Measurements from ENCODE around the gene SAMM50. TPM values are rescaled to one million over a fixed set of nuclear protein-coding genes. Genes with fewer than 3 reads are reported as not detected.

SAMM50 gene
- total and polyA plus RNA-seq, 2 experiments from 2014 or later, result 58.6 to 60.3 TPM

- no peak for TF ChIP-seq CTCF (conservative IDR thresholded peaks at IDR 0.05; ENCODE audit: low read depth in 2 of 2)
- TF ChIP-seq EZH2phosphoT487 (IDR thresholded peaks at IDR 0.05; ENCODE audit: unreplicated experiment), result no peak
- no peak for TF ChIP-seq POLR2AphosphoS5 (IDR thresholded peaks at IDR 0.05; ENCODE audit: low read depth)
- no peak for TF ChIP-seq REST (IDR thresholded peaks at IDR 0.05; ENCODE audit: unreplicated experiment)
- no peak for TF ChIP-seq NANOG (IDR thresholded peaks at IDR 0.05; ENCODE audit: borderline replicate concordance)
Observed at GRCh38 chr22:43905681-43906080, 49.6 kb upstream of the SAMM50 start (continued).

GRCh38 chr22:43909708-43910107 is 45.5 kb upstream of the SAMM50 start:
- Histone ChIP-seq H2AFZ (no peak overlapping the region), H3K27me3 (ENCODE audit: insufficient read depth) (no peaks in the 10 kb centered on the region), H3K27ac (ENCODE audit: low read depth) (no peak overlapping the region), H3K9me2 (ENCODE audit: insufficient read depth) (peaks cover 8% of the 10 kb centered on the region; the same call in 1 of the 2 replicates), H3K4me1 (ENCODE audit: insufficient read depth) (no peaks in the 10 kb centered on the region), H4K20me1 (replicated peaks; ENCODE audit: insufficient read depth) (no peaks in the 10 kb centered on the region), H3K36me3 (ENCODE audit: insufficient read depth) (no peaks in the 10 kb centered on the region), H3K4me3 (no peak overlapping the region), H3K4me2 (no peak overlapping the region), H3F3A (replicated peaks; ENCODE audit: low read depth) (no peaks in the 10 kb centered on the region), H3K79me2 (replicated peaks; ENCODE audit: insufficient read depth) (no peaks in the 10 kb centered on the region)
- H3K36me3 Mint-ChIP-seq (ENCODE audit: low read depth), result 0 out of 3 replicates have a peak, but pooled peaks cover 2% of the 10 kb centered on the region
- peaks cover 14% of the 10 kb centered on the region for H3K27me3 Mint-ChIP-seq (ENCODE audit: insufficient read depth, low read depth, poor library complexity)
- DNase-seq (ENCODE audit: low spot score) (no peak), ATAC-seq (no peak)
- no peak overlapping the region for H3K27ac Mint-ChIP-seq
- peaks cover 17% of the 10 kb centered on the region for H3K9me3 Mint-ChIP-seq
- H3K4me3 Mint-ChIP-seq, result no peak overlapping the region
- peaks cover 5% of the 10 kb centered on the region; the same call in 2 of the 3 replicates for H3K4me1 Mint-ChIP-seq
- TF ChIP-seq EZH2phosphoT487 (IDR thresholded peaks at IDR 0.05; ENCODE audit: unreplicated experiment) (no peak), NANOG (IDR thresholded peaks at IDR 0.05; ENCODE audit: borderline replicate concordance) (no peak), JUNB (IDR thresholded peaks at IDR 0.05; ENCODE audit: unreplicated experiment) (no peak), STAT1 (IDR thresholded peaks at IDR 0.05; ENCODE audit: unreplicated experiment) (no peak), EZH2 (IDR thresholded peaks at IDR 0.05; ENCODE audit: low read depth, unreplicated experiment) (no peak), CREB1 (CRISPR knock-in tag; IDR thresholded peaks at IDR 0.05; ENCODE audit: low read depth) (no peak), CTCF (conservative IDR thresholded peaks at IDR 0.05; ENCODE audit: low read depth in 2 of 2) (no peak), ZNF114 (CRISPR knock-in tag; IDR thresholded peaks at IDR 0.05) (no peak), POLR2AphosphoS5 (IDR thresholded peaks at IDR 0.05; ENCODE audit: low read depth) (no peak)
- TF ChIP-seq, protein P1, sequence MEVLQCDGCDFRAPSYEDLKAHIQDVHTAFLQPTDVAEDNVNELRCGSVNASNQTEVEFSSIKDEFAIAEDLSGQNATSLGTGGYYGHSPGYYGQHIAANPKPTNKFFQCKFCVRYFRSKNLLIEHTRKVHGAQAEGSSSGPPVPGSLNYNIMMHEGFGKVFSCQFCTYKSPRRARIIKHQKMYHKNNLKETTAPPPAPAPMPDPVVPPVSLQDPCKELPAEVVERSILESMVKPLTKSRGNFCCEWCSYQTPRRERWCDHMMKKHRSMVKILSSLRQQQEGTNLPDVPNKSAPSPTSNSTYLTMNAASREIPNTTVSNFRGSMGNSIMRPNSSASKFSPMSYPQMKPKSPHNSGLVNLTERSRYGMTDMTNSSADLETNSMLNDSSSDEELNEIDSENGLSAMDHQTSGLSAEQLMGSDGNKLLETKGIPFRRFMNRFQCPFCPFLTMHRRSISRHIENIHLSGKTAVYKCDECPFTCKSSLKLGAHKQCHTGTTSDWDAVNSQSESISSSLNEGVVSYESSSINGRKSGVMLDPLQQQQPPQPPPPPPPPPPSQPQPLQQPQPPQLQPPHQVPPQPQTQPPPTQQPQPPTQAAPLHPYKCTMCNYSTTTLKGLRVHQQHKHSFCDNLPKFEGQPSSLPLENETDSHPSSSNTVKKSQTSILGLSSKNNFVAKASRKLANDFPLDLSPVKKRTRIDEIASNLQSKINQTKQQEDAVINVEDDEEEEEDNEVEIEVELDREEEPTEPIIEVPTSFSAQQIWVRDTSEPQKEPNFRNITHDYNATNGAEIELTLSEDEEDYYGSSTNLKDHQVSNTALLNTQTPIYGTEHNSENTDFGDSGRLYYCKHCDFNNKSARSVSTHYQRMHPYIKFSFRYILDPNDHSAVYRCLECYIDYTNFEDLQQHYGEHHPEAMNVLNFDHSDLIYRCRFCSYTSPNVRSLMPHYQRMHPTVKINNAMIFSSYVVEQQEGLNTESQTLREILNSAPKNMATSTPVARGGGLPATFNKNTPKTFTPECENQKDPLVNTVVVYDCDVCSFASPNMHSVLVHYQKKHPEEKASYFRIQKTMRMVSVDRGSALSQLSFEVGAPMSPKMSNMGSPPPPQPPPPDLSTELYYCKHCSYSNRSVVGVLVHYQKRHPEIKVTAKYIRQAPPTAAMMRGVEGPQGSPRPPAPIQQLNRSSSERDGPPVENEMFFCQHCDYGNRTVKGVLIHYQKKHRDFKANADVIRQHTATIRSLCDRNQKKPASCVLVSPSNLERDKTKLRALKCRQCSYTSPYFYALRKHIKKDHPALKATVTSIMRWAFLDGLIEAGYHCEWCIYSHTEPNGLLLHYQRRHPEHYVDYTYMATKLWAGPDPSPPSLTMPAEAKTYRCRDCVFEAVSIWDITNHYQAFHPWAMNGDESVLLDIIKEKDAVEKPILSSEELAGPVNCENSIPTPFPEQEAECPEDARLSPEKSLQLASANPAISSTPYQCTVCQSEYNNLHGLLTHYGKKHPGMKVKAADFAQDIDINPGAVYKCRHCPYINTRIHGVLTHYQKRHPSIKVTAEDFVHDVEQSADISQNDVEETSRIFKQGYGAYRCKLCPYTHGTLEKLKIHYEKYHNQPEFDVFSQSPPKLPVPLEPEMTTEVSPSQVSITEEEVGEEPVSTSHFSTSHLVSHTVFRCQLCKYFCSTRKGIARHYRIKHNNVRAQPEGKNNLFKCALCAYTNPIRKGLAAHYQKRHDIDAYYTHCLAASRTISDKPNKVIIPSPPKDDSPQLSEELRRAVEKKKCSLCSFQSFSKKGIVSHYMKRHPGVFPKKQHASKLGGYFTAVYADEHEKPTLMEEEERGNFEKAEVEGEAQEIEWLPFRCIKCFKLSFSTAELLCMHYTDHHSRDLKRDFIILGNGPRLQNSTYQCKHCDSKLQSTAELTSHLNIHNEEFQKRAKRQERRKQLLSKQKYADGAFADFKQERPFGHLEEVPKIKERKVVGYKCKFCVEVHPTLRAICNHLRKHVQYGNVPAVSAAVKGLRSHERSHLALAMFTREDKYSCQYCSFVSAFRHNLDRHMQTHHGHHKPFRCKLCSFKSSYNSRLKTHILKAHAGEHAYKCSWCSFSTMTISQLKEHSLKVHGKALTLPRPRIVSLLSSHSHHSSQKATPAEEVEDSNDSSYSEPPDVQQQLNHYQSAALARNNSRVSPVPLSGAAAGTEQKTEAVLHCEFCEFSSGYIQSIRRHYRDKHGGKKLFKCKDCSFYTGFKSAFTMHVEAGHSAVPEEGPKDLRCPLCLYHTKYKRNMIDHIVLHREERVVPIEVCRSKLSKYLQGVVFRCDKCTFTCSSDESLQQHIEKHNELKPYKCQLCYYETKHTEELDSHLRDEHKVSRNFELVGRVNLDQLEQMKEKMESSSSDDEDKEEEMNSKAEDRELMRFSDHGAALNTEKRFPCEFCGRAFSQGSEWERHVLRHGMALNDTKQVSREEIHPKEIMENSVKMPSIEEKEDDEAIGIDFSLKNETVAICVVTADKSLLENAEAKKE (CRISPR knock-in tag; IDR thresholded peaks at IDR 0.05), result no peak
